Urothelium cell line (cell line): Measurements from ENCODE around the gene POU3F2.

Experiments used
- DNase-seq: peaks from one replicate; pipeline ENCODE4 v3.0.0; 2011; ENCODE audit warnings: low spot score, mixed read lengths
- FAIRE-seq: peaks from 2 replicates; lab custom pipeline; 2011; peaks lifted over from hg19 to GRCh38; lab: Jason Lieb, UNC

POU3F2 gene

DNA sequence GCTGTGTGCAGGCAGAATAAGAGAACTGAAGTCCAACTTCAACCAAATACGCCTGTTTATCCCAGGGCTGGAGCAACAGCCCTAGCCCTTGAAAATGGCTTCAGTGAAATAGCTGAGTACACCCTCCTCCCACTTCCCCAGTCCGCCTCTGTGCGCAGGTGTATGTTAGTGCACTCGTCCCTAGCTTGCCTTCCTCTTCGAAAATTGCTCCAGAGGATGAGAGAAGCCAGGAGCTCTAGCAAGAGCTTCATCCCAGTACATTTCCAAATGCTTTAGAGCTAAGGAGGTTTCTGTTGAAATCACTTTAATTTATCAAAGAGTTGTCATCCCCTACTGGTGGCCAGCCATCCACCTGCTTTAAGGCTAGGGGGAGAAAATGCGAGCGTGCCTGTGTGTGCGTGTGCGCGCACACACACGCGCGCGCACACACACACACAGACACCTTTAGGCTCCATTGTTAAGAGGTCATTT lies 5.4 kb upstream of the POU3F2 start:
- FAIRE-seq (no peak), DNase-seq (no peak)

DNA sequence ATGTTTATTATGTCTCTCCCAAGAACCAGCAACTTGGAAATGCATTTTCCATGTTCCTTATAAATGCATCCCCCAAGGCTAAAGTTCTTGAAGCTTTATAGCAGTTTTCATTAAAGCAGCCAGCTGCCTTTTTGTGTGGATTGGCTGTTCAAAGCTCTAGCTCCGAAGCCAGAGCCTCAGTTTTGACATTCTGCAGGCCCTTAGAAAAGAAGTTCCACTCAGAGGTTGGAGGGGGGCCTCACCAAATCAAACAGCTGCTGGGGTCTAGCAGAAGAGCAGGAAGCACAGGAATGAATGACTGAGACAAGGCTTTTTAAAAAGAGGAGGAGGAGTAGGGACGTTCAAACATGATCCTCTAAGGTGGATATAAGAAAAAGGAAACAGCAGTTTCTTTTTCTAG lies 4.2 kb upstream of the POU3F2 start:
- FAIRE-seq: no peak

DNA sequence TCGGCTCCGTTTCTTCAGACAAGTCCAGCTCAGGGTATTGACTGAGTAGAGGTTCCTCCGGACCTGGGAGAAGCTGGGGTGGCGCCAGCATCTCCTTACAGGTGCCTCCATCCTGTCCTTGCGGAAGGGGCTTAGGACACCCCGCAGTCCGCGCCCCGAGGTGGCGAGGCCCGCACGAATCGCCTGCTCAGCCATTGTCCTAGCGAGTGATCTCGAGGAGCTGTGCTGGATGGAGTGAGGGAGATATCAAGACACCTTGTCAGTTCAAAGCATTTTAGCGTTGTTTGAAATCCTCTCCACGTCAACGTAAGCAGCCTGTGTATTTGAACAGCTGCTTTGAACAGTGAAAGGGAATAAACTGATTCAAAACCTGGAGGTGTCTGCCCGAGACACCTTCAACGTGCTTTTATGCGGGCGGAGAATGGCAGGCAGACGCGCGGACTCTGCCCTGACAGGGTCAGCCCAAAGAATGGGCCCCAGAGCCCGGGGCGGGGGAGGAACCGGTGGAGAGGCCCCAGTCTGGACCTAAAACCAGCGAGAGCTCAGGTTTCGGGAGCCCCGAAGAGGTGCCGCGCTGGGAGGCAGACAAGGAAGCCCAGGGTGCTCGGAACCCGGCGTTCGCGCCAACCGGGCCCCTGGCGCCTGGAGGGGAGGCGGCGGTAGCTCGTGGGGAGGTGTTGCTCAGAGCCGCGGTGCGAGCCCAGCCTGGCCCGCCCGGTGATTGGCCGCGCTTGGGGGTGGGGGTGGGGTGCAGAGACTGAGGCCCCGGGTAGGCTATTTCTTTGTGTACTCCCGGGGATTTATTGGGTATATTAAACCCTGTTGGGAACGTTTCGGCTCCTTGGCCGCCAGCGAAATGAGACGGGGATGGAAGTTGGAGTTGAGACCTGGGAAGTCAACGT lies 3.1 kb upstream of the POU3F2 start:
- DNase-seq (no peak), FAIRE-seq (no peak)

More for the DNA sequence above, 4.2 kb upstream of the POU3F2 start:
- DNase-seq: no peak

DNA sequence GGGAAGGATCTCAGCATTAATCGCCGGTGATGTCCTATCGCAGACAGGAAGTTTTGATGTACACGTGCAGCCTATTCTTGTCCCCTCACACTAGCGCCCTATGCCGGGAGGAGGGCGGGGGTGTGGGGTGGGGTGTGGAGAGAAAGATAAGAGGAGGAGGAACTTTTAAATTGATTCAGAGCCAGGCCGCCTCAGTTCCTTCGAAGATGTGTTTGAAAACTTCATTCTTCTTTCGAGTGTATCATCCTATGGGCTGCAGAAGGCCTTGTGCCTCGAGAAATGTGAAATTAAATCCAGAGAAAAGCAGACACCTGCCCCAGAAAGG lies 2.5 kb upstream of the POU3F2 start:
- DNase-seq (no peak), FAIRE-seq (no peak)

DNA sequence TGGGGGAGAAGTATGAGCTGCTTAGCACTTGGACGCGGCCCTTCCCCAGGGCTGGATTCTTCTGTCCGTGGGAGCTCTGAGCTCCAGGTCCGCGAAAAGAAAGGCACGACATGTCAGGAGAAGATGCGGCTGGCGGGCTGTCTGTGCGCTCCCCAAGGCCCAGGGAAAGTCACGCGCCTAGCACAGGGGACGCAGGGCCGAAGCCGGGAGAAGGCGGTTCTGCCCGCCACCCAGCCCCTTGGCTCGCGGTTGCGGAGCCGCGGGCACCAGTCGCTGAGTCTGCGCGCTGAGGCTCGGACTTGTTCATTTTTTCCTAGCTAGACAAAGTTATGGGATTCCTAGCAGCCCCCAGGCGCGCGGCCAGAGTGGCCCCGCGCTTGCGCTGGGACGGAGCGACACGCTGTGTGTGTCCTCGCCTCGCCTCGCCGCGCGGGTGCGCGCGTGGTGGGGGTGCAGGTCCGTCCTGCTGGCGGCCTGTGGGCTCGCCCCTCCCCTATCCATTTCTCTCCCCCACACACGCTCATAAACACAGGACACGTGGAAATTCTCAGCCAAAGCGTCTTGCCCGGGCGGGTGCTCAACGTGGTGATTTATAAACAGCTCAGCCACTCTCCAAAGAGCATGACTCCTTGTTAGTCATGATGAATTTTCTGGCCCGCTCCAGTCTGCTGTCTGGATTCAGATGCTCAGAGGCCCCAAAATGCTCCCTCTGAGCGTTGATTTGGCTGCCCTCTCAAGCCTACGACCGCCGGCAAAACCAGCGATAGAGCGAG lies 1.9 kb upstream of the POU3F2 start:
- FAIRE-seq: no peak
- no peak for DNase-seq

DNA sequence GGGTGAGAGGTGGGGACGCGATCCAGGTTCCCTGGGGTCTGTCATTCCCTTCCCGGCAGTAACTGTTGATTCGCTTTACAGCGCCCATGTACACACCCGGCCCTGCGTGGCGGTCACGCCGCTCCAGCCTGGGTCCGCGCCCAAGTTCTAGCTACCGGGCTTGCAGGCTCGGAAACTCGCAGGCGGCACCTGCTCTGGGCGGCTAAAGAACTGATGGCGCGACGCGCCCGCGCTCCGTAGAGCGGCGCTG lies 1.4 kb upstream of the POU3F2 start:
- FAIRE-seq (no peak), DNase-seq (no peak)

DNA sequence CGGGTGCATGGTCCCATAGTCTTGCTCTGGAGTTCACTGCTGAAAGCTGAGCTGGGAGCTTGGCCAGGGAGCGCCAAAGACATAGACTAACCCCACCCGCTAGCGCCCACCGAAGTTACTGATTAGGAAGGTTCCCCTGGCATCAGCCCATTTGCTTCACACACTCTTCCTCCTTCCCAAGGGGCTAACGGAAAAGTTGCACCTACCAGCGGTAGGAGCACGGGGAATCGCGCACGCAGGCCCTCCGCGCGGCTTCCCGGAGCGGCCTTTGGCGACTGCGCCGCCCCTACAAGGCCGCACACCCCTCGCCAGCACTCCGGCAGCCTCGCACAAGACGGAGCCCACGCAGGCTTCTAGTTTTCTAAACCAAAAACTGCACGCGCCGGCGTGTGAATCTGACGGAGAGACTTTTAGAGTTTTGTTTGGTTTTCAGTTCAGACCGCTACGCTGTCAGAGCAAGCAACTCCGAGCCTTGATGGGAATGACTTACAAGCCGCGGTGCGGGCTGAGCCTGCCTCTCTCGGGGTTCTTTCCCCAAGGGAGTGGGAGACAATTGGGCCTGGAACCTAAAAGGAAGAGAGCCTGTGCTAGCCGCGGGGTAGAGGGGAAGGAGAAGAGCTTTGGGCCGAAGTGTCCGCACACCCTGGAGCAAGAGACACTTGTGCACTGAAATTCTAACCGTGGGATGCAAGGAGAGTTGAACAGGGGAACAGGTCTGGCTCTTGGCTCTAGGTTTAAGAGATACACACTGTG lies 891 bp upstream of the POU3F2 start:
- DNase-seq (no peak), FAIRE-seq (no peak)

DNA sequence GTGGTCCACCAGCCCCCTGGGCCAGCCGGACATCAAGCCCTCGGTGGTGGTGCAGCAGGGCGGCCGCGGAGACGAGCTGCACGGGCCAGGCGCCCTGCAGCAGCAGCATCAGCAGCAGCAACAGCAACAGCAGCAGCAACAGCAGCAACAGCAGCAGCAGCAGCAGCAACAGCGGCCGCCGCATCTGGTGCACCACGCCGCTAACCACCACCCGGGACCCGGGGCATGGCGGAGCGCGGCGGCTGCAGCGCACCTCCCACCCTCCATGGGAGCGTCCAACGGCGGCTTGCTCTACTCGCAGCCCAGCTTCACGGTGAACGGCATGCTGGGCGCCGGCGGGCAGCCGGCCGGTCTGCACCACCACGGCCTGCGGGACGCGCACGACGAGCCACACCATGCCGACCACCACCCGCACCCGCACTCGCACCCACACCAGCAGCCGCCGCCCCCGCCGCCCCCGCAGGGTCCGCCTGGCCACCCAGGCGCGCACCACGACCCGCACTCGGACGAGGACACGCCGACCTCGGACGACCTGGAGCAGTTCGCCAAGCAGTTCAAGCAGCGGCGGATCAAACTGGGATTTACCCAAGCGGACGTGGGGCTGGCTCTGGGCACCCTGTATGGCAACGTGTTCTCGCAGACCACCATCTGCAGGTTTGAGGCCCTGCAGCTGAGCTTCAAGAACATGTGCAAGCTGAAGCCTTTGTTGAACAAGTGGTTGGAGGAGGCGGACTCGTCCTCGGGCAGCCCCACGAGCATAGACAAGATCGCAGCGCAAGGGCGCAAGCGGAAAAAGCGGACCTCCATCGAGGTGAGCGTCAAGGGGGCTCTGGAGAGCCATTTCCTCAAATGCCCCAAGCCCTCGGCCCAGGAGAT lies 1.0 kb downstream of the POU3F2 start:
- DNase-seq: no peak
- no peak for FAIRE-seq

DNA sequence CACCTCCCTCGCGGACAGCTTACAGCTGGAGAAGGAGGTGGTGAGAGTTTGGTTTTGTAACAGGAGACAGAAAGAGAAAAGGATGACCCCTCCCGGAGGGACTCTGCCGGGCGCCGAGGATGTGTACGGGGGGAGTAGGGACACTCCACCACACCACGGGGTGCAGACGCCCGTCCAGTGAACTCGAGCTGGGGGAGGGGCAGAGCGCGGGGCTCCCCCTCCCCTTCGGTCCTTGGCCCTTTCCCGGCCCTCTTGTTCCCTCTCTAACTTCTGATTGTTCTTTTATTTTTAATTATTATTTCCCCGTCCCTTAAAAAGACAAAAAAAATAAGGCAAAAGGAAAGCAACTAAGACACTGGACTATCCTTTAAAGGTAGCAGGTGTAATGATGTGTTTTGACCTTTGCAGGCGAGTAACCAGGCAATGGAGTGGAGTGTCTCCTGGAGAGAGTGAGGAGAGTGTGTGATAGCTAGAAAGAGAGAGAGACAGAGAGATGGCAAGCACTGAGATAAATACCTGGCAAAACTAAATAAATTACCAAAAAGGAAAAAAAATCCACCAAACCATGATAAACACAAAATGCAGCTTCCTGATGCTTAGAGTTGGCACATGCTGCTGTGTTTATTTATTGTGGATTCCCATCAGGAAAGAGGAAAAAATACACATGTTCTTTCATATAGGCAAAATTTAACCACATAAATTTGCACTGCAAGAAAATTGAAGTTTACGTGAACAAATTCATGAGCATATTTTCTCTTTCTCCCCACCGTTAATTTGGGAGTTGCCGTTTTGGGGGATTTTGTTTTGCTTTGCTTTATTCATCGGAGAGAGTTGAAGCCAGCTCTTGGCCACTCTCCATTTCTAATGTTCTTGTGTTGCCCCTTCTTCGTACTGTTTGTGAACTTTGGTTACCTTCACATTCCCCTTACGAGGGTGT lies 1.9 kb downstream of the POU3F2 start:
- FAIRE-seq: no peak
- DNase-seq: no peak

DNA sequence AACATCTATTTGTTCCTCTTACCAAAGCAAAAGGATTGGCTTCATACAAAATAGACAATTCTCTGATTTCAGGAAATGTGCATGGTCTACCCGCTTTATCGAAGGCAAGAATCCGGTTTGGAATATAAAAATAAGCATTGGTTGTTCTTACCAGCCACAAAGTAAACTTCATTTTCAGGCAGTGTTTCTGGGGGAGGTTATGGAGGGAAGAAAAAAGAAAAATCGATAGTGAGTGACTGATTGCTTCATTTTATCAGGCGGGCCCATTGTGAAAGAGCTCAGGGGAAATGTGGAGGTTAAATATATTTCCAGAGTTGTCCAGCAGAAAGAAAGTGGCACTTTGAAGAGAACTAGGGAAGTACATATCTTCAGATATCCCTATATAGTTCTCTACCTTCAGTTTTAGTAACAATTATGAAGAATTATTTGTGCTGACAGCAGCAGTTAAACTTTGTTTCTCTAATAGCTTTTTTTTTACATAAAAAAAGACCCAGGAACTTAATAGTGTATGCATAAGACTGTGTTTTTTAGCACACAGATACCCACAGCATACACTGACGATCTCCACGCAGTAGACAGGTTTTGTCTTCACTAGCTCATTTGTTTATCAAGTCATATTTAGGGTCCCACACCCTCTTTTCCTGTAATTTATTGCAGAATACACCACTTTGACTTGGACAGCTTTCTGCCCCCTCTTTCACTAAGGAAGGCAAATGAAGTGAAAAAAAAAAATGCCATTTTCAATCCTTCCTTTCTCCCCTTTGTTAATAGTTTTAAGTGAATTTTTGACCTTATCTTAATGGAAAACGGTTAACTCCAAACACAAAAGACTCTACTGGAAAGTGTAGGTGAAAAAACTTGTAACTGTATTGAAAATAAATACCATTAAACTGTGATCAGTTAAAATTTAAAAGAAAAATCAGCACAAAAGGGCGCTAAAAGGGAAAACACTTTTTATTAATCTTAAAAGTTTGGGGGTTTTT lies 2.9 kb downstream of the POU3F2 start:
- no peak for DNase-seq
- no peak for FAIRE-seq

DNA sequence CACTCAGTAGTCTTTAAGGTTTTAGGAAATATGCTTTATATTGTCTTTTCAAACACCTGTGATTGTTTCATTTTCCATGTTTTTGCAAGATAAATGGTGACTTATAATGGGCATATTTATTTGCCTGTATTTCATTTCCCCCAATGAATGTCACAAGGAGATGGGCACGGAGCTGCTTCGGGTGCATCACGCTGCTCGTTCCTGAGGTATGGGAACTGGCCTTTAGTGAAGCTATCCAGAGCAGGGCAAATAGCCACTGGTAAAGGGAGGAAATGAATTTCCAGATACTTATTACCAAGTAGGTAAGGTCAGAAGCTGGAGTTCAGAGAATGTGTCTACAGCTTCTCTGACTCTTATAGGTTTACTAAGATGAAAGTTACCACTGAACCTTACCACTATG lies 3.7 kb downstream of the POU3F2 start:
- FAIRE-seq: no peak
- DNase-seq: no peak

DNA sequence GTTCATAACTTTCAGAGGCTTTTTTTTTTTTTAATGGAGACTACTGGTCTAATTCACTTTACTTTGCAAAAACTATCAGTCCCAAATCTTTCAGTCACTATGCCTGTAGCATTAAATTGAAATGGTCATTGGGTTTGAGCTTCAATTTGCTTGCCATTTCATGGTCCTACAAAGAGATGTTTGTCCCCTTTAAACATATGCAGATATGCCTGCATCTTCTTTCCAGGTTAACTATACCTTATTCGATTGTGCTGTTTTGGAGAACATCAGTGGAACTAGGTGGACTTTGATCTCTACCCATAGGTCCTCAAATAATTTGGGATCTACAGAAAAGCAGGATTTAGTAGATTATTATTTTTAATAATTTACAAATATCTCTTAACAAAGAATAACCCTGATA lies 4.6 kb downstream of the POU3F2 start:
- DNase-seq (no peak), FAIRE-seq (no peak)

DNA sequence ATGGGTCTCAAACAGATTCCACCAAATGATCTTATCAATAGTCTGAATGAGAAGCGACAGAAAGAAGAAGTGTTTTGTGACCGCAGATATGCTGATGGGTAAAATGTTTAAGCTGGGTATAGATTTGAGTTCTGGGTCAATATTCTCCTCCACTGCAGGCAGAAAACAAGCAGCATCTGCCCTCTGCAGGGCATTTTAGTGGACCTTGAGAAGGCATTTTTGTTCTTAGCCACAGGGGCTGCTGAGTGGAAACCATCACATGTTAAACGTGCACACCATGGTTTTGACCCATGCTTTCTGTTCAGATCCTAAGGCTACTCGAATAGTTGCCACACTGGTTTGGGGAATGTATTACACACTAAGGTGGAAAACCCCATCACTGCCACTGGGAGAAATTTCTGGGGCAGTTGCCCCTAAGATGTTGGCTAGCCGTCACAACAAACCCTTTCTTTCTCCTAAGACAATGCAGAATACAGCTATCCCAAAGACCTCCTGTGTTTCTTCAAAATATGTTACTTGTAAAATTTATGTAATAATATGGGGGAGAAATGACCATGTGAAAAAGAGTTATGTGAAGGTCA lies 5.5 kb downstream of the POU3F2 start:
- DNase-seq (no peak), FAIRE-seq (no peak)

DNA sequence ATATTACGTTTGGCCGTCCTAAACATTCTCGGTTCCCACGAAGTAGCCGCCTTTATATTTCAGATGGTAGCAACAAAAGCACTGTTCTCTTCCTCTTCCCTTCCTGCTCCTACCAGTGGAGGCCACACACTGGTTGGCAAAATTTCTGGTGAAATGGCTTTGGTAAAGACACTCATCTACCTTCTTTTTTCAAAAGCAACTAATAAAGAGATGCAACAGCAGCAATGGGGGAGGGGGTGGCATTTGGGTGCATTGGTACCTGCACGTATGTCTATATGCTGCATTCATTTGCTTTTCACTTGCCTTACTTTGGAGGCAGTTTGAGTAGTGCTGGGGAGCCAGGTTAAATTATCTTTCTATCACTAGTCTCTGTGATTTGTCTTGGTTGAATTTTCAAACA lies 6.0 kb downstream of the POU3F2 start:
- FAIRE-seq (no peak), DNase-seq (no peak)

DNA sequence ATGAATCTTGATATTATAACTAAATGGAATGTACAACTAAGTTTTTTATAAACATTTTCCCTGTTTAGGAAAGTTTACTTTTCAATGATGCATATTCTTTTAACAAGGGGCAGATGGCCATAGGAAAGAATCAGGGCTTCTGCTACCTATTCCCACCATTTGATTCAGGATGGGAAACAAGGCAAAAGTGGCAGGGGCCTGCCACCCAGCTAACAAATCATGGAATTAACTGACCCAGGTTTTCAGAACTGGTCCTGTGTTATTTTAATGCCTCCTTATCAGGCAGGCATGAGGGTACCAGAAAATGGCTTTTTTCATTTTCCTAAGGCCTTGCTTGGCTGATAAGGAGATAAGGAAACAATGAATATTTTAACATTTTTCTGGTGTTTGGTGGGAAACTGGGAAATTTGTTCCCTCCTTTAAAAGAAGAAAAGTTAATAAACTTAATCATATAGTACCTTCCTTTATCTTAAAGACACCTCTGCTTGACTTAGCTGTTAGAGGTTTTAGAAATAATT lies 6.7 kb downstream of the POU3F2 start:
- FAIRE-seq (no peak), DNase-seq (no peak)

DNA sequence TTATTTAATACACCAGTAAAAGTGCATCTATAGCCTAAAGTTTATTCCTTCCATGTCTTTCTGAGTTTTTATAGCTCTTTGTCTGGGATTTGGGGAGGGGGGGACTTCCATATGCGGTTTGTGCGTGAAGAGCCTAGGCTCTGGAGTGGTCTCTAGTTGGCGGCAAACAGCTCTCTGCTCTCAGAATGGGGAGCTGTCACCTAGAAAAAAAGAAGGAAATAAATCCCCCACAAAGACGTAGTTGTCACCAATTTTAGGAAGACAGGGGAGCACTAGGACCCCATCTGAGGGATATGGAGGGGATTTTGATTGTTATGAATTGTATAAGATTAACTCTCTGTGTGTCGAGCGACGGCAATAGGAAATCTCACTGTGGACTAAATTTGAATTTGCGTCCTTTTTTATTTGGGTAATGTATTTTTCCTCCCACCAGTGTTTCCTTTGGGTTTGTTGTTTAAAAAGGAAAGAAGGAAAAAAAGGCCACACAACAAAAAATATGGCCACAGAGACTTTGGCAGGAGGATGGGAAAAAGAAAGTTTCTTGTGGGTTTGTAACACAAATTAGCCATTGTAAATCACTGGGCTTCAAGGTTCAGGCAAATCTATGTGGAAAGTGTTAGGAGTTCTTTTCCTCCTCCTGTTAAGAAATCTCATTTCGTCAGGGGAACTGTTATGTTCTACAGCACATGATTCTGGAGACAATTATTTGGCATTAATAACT lies 7.4 kb downstream of the POU3F2 start:
- DNase-seq: no peak
- no peak for FAIRE-seq
